GM21717 (cell line): ENCODE measurements around the gene OBSL1.

Experiments used
- ATAC-seq: cut with Tn5 transposase; IDR thresholded peaks from one replicate; pipeline ENCODE4 v1.9.1; 2021; ENCODE audit warnings: mild to moderate bottlenecking, moderate library complexity; ENCODE audit not compliant: unreplicated experiment

Gene OBSL1

DNA sequence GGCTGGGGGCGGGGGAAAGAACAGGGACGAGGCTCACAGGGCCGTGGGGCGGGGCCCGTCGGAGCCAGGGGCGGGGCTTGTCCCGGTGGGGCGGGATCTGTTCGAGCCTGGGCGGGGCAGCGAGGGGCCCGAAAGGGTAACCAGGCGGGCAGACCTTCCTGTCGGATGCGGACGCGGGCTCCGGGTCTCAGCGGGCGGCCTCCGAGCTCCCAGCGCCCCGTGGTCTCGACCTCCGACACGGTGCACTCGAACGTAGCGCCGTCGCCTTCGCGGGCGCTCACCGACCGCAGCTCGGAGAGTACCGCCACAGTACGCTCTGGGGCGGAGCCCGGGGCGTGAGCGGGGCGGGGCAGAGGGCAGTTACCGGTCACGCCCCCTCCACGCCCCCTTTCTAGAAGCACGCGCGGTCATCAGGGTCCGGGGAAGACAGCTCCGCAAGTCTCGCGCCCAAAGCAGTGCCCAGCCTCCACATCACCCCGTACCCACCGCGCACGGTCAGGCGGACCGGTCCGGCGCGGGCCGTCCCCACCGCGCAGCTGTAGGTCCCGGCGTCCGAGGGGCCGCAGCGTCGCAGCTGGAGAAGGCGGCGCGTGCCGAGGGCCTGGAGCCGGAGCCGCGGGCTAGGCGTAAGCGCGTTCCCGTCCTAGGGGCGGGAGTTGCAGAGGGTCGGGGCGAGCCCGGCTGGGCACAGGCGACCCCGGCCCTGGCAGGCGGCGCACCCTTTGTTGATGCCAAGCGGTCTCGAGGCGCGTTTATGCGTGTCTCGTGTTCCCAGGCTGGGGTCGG lies 18.8 kb downstream of the OBSL1 start:
- peak; percentile 94 for ATAC-seq

DNA sequence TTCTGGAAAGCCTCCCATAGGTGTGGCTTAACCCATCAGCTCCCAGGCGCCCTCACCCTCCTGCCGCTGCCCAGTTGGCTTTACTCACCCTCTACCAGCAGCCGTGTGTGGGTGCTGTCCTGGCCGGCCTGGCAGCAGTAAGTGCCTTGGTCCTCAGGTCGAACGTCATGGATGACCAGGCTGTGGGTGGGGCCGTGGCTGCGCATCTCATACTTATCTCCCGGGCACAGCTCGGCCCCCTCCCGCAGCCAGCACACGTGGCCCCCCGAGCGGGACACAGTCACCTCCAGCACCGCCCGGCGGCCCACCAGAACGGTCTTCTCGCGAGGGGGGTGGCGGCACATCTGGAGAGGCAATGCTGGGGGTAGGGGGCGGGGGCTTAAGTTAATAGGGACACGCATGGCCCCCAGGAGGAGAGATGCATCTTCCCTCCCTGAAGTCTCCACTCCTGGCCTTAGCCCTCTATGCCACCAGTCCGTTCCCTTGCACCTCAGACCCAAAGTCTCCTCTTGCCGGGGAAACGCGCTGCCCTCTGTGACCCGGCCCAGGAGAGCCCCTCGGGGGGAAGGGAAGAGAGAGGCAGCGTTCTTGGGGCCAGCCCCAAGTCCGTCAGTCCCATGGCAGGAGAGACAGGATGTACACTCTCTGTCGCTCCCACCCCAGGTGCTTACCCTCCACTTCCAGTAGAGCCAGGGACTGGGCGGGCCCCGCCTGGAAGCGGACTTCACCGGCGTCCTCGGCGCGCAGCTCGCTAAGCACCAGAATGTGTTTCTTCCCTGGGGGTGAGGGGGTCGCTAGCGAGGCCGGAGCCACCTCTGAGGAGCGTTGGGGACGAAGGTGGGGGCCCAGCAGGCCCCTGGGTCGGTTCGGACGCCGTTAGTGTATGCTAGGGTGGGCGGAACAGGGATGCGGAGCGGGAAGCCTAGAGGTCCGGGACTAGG lies 19.6 kb downstream of the OBSL1 start:
- ATAC-seq = no peak

DNA sequence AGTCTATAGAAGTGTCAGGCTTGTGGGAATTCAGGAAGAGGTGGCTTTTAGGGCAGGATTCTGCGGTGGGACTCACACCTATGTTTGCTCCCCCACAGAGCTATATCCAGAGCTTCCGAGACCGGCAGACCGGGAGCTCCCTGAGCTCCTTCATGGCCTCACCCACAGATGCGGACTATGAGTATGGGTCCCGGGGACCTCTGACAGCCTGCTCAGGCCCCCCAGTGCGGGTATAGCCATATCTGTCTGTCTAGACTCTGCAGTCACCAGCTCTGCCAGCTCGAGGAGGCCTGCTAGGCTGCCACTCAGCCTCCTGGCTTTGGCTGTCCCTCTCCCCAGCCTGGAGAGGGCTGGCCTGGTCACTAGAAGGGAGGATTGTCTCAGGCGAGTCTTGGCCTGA lies 21.7 kb downstream of the OBSL1 start:
- no peak for ATAC-seq

DNA sequence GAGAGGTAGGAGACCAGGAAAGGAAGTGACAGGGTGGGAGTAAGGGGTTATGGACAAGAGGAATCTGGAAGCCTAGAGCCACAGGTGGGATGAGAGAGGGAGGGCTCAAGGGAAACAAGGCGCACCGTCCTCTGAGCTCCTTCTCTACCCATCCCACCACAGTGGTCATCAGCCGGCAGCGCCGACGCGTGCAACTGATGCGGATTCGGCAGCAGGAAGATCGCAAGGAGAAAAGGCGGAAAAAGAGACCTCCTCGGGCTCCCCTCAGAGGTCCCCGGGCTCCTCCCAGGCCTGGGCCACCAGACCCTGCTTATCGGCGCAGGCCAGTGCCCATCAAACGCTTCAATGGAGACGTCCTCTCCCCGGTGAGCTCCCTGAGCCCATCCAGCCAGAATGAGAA lies 22.3 kb downstream of the OBSL1 start:
- no peak for ATAC-seq

DNA sequence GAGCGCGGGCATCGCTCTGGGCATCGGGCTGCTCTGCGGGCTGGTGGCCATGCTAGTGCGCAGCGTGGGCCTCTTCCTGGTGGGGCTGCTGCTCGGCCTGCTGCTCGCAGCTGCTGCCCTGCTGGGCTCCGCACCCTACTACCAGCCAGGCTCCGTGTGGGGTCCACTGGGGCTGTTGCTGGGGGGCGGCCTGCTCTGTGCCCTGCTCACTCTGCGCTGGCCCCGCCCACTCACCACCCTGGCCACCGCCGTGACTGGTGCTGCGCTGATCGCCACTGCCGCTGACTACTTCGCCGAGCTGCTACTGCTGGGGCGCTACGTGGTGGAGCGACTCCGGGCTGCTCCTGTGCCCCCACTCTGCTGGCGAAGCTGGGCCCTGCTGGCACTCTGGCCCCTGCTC lies 23.7 kb downstream of the OBSL1 start:
- ATAC-seq = no peak

DNA sequence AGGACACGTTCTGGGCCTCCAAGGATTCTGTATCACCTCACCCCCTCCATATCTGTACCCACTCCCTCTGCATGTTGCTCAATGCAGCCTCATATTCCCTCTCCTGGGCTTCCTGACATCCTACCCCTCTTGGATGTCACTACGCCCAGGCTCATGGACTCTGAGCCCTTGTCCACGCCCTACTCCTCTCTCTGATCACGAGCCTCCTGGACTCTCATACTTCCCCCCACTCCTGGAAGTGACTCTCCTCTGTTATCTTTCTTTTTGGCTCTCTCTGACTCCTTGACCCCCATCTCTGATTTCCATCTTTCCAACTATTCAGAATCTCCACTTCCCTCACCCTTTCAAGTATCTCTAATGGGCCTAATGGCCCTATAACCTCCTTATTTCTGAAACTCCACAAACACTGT lies 25.4 kb downstream of the OBSL1 start:
- no peak for ATAC-seq

DNA sequence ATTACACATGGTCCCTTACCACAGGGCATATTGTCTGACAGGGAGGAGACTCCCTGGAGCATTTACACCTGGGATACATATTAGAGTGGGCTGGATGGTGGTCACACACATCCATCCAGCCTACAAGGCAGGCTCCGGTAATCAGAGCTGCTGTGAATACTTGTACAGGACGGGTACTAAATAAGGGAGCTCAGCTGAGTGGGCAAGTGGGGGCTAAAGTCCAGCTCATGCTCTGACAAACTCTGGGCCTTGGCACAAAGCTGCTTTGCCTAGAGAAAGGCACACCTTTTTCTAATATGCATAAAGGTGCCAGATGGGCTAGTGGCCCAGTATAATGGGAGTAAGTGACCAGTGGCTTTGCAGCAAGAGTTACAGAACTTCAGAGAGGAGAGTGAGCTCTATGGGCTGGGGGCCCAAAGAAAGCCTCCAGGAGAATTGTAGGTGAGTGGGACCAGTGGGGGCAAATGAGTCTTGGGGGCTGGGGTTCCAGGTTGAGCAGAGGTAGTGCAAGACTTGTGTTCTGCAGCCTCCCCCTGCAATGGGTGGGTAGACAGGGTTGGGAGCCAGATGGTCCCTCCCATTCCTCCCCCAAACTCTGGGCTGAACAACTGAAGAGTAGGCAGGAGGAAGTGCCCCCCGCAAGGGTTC lies 25.9 kb downstream of the OBSL1 start:
- ATAC-seq = no peak

DNA sequence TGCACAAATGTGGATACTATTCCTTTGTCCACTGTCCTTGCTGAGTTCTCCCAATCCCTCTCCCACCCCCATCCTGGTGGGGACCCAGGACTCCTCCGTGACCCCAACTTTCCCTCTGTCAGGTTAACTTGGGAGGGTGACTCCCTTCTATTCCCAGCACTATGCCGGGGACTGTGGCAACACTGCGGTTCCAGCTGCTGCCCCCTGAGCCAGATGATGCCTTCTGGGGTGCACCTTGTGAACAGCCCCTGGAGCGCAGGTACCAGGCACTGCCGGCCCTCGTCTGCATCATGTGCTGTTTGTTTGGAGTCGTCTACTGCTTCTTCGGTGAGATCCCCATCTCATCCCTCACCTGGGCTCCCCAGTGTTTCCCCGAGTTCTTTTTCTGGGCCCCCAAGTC lies 26.8 kb downstream of the OBSL1 start:
- ATAC-seq = no peak

DNA sequence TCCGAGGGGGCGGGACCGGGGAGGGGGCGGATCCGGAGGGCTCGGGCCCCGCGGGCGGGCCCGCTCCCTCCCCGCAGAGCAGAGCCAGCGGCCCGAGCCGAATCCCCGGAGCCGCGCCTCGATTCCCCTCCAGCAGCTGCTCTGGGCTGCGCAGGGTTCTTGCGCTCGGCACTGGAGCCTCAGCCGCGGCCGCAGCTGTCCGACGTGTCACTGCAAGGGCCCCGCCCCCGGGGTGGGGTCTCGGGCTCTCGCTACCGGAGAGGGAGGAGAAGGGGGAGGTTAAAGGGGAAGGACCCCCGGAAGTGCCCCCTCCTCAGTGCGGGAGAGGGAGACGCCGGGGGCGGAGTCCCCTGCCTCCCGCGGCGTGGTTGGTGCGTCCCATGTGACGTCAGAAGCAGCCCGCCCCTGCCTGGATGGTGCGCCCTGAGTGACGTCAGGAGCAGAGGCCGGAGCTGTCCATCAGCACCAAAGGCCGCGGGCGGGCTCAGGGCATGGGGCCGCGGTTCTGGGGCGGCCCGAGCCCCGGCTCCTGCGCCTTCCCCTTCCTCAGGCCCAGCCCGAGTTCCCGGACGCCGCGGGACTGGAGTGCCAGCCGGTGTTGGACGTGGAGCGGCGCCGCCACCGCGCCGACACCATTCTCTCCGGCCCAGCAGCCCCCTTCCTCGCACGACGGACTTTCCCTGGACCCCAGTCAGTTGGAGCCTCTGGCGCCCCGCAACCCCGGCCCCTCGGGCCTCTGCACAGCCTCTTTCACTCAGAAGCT lies 27.6 kb downstream of the OBSL1 start, which contains the start of the genes CHPF and TMEM198:
CHPF (minus strand) TSS at position 214 of the 763 bp plus-strand sequence. CDS start 271 bp downstream, outside the sequence.
TMEM198 (plus strand) TSS at position 433 of the 763 bp plus-strand sequence. CDS start 700 bp downstream, outside the sequence.
- peak; percentile 82 for ATAC-seq

DNA sequence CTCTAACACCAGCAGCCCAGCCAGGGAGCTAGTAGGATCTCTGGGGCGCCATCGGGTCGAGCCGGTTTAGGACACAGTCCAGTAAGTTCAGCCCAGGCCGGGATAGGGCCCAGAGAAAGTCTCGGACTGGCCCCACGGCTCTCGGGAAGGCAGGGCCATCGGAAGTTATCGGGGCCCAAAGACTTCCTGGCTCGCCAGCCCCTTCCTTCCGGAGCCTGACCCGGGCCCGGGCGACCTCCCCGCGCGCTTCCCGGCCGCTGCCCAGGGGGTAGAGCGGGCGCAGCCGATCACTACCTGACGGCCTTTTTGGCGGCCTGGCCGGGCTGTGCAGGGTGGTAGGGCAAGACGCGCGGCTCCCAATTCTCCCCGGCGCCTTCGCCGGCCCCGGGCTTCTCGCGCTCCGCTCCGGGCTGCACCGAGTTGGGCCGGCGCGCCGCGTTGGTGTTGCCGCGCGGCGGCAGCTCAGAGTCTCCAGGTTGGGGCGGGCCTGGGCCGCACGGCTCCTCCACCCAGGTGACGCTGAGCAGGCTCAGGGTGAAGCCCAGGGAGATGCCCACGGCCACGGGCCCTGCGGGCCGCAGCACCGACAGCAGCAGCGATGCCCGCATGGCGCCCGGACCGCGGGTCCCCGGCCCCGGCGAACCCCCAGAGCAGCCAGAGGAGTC lies 28.3 kb downstream of the OBSL1 start:
- ATAC-seq = peak; percentile 32

DNA sequence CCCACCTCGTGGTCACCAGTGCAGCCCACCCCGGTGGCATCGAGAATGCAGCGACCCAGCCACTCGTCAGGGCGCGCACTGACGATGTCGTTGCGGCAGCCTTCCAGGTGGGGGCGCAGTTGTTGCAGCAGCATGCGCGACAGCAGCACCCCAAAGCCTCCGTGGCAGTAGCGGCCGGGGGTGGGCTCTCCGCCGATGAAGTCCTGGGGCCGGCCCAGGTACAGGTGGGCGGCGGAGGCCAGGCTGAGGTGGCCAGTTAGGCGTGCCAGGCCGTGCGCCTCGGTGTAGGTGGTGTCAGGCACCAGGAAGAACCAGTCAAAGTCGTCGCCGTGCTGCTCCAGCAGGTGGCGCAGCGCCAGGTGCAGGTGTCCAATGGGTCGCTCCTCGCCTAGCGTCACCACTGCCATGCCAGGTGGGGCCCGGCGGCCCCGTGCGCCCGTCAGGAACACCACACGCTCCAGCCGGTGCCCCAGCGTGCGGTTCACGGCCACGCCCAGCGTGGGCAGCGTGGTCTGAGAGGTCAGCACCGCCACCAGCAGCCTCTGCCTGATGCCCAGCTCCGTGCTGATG lies 29.6 kb downstream of the OBSL1 start:
- peak; percentile 51 for ATAC-seq

DNA sequence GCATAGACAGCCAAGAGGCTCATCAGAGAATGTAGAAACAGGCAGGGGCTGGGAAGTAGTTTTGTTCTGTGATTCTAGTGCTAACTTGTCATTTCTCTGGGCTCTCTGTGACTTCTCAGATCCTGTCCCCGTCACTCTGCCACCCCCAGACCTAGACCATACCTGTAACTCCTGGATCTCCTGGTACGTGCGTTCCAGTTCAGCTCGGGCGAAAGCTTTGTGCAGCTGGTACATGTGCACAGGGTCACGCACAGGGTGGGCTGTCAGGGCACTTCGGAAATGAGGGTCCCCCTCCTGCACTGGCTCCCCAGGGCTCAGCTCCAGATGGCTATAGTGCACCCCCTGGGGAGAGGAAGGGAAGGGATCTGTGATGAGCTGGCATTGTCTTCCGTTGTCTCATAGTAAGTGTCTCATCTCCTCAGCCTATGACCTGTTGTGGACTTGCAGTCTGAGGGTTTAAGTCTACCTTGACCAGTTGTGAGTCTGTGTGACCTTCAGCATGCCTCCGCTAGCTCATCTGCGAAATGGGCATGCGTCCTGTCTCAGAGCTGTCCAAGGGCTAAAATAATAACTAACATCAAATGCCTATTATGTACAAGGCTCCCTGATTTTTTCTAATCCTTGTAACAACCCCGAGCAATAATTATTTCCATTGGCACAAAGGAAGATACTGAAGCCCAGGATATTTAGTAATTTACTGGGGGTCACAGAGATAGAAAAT lies 30.4 kb downstream of the OBSL1 start:
- no peak for ATAC-seq

DNA sequence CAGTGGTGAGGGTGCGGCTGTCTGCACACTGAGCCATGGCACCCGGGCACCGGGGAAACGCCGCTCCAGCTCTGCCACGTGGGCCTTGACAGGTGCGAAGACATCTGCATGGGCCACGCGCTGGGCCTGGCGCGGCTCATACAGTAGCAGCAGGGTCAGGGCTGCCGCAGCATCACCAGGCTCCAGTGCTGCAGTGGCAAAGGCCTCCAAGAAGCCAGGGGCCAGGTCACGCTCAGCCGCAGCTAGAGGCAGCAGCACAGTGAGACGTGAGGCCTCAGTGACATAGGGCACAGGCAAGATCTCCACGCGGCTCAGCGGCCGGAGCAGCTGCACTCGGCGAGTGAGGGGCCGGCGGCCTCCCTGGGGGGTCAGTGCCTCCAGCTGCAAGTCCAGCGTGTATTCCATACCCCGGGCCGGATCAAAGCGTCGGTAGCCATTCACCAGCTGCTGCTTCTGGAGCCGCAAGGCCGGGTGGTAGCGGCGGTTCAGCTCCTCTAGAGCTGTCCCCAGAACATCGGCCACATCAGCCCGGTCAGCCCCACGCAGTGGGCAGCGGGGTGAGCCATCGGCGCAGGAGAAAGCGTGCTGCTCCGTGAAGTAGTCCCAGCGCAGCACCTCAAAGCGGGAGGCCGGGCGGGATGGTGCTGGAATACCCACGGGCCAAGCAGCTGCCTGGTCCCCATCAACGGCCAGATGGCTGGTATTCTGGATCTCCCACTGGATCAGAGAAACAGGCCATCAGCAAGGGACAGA lies 31.2 kb downstream of the OBSL1 start:
- no peak for ATAC-seq

DNA sequence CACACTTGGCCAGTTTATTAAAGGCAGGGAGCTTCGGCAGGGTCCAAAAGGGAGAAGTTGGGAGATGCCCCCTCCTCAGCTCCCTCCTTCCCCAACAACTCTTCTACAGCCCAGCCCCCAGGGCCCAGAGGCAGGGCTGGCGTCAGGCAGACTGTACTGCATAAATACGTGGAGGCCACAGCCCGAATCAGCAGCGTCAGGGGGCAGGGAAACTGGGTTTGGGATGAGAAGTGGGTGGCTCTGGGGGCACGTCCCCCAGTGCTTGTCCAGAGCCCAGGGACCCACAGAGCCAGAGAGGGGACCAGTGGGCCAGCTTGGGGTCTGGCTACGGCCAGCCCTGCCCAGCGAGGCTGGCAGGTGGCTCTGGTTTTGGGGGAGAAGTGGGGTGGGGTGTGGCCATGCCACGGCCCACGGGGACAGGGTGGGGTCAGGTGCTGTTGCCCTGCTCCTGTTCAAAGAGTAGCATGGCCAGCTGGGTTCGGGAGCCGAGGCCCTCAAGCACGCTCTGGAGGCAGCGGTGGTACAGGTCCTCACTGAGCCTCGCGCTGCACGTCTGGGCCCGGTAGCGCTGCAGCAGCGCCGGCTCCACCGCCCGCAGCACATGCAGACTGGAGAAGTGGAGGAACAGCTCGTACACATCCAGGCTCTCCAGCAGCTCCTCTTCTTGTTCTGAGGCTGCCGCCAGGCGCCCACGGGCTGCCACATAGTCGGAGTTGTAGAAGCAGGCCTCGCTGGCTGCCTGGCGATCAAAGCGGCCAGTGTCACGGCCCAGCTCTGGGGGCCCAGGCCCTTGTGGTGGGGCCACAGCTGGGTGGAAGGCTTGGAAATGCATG lies 32.2 kb downstream of the OBSL1 start:
- ATAC-seq = no peak

DNA sequence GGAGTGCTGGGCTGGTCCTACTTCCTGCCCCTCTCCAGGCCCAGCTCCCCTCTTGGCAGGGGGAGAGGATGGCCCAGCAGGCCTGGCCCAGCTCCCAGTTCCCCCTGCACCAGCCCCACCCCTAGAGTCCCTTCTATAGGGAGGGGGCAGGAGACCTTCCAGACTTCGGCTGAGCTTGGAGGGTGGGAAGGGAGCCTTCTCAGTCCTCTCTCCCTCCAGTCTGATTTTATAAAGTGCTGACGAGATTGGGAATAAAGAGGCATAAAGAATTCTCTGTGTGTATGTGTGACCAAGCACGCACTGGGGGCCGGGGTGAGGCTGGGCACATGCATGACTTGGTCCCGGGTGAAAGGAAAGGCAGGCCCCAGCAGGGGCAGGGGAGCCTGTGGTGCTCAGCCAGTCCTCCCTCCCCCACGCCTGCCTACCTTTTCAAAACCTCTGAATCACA lies 32.8 kb downstream of the OBSL1 start:
- ATAC-seq = no peak

DNA sequence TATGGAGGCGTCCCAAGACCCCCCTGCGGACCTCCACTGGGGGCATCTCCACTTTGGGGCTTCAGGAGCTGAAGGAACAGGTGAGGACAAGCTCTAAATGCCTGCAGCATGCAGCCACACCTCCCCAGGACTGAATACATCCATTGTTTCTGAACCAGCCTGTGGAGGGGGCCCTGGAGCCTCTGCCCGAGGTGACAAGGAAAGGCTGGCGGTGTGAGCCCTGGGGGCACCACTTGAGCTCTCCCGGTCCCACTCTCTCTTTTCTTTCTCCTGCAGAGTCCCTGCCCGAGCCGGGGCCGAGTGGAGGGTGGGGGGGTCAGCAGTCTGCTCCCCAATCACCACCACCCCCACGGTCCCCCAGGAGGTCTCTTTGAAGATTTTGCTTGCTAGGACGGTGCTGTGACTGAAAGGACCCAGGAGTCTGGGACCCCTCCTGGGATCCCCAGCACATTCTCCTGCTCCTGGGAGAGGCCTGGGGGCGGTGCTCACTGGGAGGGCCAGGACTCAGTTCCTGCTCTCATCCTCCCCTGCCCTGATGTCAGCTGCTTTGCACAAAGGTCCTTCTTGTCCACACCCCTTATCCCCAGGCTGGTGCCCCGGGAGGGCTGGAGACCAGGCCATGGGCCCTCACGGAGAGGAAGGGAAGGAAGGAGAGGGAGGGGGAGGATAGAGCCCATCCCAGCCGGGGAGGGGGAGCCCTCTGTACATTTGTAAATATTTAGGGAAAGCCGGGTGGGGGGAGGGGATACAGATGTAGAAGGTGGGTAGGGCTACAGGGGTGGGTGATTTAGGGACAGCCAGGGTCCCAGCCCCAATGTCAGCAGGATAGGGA lies 33.5 kb downstream of the OBSL1 start:
- ATAC-seq = no peak
